Peyer's patch (tissue), 4 donors: ENCODE data around the gene ACVR1.

ENCODE experiments used
- POLR2A ChIP-seq, 2 donors: fragments of 450-650 bp; IDR thresholded peaks; one replicate each; pipeline ENCODE4 v1.5.1; 2017; ENCODE audit warnings: antibody characterized with exemption in 2 of 2, mild to moderate bottlenecking in 2 of 2, moderate library complexity in 2 of 2
- TF ChIP-seq, protein P1 (sequence below), 6 experiments: fragments of 450-650 bp in 4 of 6; fragments of 200-600 bp in 2 of 6; sonication (generic) in 1 of 6; IDR thresholded peaks; one replicate each; pipeline ENCODE4 v1.5.1; 2017 to 2019; ENCODE audit warnings: antibody characterized with exemption in 6 of 6, mild to moderate bottlenecking in 3 of 6, moderate library complexity in 1 of 6

DNA sequence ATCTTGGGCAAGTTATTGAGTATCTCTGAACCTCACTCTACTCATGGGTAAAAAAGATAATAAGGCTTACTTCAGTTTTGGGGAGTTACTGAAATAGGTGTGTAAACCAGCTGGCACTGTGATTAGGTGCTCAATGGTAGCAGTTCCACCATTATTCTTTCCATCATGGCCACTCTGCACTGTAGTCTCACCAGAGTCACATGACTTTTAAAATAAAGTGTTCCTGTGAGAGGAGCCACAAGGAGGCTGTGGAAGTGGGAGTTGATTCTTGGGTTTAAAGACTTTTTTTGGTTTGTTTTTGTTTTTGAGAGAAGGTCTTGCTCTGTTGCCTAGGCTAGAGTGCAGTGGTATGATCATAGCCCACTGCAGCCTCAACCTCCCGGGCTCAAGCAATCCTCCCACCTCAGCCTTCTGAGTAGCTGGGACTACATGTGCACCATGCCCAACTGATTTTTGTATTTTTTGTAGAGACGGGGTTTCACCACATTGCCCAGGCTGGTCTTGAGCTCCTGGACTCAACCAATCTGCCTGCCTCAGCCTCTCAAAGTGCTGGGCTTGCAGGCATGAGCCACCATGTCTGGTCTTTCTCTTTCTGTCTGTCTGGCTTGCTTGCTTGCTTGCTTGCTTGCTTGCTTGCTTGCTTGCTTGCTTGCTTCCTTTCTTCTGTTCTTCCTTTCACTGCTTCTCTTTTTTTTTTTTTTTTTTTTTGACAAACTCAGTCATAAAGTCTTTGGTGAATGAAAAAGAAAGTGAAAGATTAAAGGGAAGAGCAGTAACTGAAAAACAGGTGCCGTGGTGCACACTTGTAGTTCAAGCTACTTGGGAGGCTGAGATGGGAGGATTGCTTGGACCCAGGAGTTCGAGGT lies 21.2 kb upstream of the ACVR1 start:
- TF ChIP-seq, protein P1, sequence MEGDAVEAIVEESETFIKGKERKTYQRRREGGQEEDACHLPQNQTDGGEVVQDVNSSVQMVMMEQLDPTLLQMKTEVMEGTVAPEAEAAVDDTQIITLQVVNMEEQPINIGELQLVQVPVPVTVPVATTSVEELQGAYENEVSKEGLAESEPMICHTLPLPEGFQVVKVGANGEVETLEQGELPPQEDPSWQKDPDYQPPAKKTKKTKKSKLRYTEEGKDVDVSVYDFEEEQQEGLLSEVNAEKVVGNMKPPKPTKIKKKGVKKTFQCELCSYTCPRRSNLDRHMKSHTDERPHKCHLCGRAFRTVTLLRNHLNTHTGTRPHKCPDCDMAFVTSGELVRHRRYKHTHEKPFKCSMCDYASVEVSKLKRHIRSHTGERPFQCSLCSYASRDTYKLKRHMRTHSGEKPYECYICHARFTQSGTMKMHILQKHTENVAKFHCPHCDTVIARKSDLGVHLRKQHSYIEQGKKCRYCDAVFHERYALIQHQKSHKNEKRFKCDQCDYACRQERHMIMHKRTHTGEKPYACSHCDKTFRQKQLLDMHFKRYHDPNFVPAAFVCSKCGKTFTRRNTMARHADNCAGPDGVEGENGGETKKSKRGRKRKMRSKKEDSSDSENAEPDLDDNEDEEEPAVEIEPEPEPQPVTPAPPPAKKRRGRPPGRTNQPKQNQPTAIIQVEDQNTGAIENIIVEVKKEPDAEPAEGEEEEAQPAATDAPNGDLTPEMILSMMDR (IDR thresholded peaks at IDR 0.05), result no peak
- TF ChIP-seq POLR2A (IDR thresholded peaks at IDR 0.05), result no peak
